Left hindlimb (tissue), 1 donor: Measurements from ENCODE around the gene GABRR3.
"Not testable (repeated sequence)": the region's sequence is repeated elsewhere in the genome, so short reads cannot be mapped to it uniquely, and the experiment has no call there.

ENCODE experiments used
- DNase-seq: peaks from one replicate; pipeline ENCODE4 v3.0.0-alpha.2; 2018

The GABRR3 gene

GRCh38 chr3:98021830-98022560, 13.1 kb downstream of the GABRR3 start:
- DNase-seq: no peak

- DNase-seq: no peak
Observed at GRCh38 chr3:98020412-98020811, 14.7 kb downstream of the GABRR3 start.

GRCh38 chr3:98018301-98018700, 16.8 kb downstream of the GABRR3 start:
- DNase-seq: no peak

- no peak for DNase-seq
Observed at GRCh38 chr3:98014268-98014585, 20.9 kb downstream of the GABRR3 start.

GRCh38 chr3:98013411-98014267, 21.5 kb downstream of the GABRR3 start:
- DNase-seq: no peak

DNA sequence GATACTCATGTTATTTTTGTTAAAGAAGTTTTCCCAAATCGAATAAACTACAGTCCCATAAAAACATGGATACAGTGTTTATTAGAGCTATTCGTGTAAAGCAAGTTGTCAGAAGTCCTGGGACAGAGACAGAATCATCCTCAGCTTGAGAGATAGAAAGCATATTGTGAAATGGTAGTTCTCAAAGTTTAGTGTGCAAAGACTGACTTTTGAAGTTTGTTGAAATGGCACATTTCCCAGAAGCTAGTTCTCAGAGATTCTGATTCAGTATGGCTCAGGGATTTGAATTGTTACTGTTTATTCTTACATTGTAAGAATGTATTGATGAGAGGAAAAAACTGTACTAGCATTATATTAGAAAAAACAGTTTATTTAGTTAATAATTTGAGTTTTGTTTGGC, 22.1 kb downstream of the GABRR3 start:
- no peak for DNase-seq

- not testable (repeated sequence) for DNase-seq
Observed at GRCh38 chr3:98010883-98011449, 24.1 kb downstream of the GABRR3 start.

DNA sequence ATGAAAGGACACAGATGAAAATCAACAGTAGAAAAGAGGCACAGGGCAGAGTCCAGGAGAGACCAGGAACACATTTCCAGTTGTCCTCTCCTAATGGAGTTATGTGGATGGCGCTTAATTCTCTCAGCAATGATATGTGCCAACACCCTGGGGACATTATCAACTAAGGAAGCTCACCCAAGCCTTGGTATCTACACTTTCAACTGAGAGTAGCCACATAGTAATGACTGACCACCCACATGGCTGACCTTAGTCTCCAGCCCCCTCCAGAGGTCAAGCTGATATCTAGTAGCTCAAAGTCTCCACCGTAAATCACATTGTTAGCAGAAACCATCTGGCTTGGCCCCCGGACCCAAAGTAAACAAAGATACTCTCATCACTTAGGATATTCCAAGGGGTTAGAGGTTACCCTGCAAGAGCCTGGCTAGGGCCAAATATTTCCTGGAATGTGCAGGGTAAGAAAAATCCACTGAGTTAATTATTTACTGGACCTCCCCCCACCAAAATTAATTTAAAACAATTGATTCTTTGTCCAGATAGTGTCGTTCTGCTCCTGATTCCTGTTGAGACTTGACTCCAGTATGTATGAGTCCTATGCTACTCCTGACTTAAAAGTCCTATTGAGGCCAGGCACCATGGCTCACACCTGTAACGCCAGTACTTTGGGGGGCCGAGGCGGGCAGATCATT, 24.8 kb downstream of the GABRR3 start:
- no peak for DNase-seq

GRCh38 chr3:98008855-98009254, 26.3 kb downstream of the GABRR3 start:
- DNase-seq: no peak

GRCh38 chr3:98005438-98005837, 29.7 kb downstream of the GABRR3 start:
- no peak for DNase-seq

- no peak for DNase-seq
Observed at GRCh38 chr3:98004721-98005120, 30.4 kb downstream of the GABRR3 start.

DNA sequence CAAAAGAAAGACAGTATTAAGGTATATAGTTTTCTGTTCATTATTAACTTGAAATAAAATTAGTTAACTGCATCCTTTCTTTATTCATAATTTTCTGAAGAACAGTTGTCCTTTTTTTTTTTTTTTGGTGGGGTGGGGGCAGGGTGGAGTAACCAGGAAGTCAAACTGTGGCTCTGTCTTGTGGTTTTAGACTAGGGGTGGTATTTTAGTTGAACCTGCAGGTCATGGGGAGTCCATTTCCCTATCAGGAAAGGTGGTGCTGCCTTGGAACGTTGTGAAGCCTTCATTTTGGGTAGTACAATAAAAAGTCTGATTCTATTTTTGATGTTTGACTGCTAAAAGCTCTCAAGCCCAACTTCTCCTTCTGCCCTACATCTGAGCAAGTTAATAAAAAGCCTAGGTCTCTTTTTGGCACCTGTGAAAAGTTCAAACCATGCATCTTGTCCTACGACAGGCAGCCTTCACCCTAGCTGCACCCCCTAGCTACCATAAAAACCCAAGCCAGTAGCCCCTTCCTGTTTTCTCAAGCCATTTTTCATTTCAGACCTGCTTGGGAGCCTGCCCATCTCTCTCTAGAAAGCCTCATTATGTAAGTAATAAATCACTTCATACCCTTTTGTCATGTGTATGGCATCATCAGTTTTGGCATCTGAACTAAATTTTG, 31.7 kb downstream of the GABRR3 start:
- no peak for DNase-seq

DNA sequence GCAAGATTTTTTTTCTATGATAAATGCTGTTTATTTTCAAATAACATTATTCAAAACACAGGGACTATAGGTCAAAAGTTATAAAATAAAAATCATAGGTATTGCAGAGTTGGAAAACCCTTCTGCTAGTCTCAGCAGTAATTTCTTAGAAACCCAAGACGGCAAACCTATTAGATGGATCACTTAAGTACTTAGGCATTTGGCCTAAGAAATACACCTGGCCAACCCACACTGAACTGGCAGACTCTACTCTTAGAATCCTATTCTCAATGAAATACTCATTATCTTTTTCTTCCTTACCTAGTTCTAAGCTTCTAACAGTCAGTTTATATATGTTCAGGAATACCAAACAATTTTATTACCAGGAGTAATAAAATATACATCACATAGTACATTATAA, 32.4 kb downstream of the GABRR3 start:
- DNase-seq: no peak

DNA sequence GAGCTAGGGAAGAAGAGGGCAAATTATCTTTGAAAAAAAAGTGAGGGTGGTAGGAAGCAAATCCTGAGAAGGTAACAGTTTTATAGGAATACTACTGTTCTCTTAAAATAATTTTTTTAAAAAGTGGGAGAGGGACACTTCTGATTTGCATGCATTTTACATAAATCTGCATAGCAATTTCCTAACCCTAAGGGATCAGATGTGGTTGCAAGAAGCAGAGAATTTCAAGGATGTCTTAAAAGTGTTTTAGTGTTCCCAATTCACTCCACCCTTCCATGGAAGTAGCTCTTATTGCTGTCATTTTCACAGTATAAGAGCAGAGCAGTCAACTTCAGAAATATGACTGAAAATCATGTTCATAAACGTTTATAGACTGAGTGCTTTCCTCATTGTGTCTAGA, 35.1 kb downstream of the GABRR3 start:
- no peak for DNase-seq

DNA sequence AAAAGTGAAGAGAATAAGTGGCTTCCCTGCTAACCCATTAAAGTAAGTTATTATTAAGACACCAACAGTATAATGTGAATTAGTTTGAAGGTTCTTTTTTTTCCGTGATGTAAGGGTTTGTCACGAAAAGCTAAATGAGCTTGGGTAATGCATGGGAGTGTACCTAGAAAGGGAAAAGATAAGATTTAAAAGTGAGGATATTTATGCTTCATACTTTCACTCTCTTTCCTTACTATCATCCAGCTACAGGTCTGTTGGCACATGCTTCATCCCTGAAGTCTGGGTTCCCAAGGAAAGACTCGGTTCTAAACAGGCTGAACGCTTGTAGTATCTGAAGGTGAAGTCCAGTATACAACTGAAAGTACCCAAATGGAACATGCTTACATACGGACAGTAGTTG, 36.0 kb downstream of the GABRR3 start:
- no peak for DNase-seq

DNA sequence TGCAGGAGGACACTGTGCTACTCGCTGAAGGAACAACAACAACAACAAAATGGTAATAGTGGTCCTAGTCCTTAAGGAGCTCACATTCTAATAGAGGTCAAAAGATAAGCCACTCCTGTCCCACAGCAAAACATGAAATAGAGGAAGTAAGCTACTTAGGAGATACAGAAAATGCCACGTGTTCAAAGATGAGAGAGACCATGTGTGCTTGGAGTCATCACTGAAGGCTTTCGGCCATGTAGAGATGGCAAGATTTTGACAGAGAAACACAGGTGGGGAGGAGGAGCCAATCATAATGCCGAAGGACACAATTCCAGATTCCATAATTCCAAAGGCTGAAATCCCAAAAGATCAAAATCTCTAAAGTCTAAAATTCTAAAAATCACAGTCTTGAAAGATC, 38.1 kb downstream of the GABRR3 start:
- no peak for DNase-seq

DNA sequence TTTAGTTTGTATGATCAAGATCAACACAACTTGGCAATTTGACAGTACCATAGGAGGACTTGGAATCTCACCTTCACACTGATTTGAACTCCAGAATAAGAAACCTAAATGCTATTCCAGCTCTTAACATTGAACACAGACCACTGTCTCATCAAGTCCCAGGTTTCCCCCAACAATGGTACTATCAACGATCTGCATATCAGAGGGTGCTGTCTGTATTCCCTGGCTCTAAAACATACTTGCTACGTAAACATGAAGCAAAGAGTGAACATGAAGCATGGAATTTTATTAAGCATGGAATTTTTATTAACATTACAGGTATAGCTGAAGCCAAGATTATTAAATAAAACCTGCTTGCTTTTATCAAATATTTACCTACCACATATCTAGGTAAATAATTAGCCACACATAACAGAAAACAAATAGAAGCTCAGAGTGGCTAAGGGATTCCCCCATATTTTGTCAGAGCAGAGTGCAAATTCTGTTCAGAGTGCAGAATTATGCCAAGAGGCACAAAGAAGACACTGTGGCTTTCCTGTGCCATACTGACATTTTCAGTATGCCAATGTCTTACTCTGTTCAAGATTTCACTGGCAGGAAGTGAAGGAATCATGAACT, 40.7 kb downstream of the GABRR3 start:
- no peak for DNase-seq

- no peak for DNase-seq
Observed at GRCh38 chr3:97993526-97993925, 41.6 kb downstream of the GABRR3 start.

DNA sequence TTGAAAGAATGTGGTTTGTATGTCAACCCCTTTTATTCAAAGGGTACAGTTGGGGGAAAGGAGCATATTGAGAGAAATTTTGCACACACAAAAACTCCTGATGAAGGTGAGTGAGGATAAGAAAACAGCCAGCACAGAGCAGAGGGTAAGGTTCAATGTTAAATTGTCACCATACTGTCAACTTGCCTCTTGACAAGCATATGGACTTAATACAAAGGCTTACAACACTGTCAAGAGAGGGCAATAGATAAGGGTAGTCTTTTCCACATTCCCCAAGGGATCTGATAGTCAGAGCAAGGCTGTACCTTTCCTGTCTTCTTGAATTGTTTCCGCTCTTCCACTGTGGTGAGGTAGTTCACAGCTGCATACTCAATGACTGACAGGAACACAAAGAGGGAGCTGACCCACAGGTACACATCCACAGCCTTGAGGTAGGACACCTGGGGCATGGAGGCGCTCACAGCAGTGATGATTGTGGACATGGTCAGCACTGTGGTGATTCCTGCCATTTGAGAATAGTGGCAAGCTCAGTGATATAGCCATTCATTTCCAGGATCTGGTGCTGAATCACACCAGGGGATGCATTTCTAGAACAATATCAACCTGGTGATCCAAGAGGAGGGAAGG, 42.5 kb downstream of the GABRR3 start:
- no peak for DNase-seq

- DNase-seq: no peak
Observed at GRCh38 chr3:97991293-97991682, 43.8 kb downstream of the GABRR3 start.

DNA sequence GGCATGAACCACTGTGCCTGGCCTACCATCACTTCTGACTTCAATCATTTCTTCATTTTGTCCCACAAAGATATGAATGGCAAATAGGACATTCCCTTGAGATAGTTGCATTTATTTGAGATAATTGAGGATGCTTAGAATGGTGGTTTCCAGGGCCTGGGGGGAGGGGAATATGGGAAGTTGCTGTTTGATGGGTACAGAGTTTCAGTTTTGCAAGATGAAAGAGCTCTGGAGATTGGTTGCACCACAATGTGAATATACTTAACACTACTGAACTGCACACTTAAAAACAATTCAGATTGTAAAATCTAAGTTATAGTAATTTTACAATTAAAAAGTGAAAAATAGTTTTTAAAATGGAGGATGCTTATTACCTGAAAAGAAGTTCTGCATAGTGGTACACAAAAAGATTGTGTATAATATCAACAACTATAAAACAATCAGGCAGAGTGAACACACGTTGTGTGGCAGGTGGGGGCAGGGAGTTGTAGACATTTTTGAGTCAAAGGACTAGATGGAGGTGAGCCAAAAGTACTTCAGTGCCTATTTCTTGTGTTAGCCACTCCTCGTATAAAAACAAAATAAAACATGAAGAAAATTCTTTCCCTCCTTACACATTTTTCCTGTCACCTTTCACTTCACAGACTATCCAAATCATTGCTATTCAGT, 44.4 kb downstream of the GABRR3 start:
- DNase-seq: no peak
